ENCODE data around the gene TENM3. TPM values are rescaled to one million over a fixed set of nuclear protein-coding genes. Genes with fewer than 3 reads are reported as not detected.

TENM3 gene
- total and polyA plus RNA-seq, 5 donors from 2014 or later = not detected

- Mint-ChIP-seq H3K9me3 (peaks cover 0 to 6% (median 1%) of the 10 kb centered on the region in 7 donors), H3K4me1 (no peaks in the 10 kb centered on the region), H3K4me3 (no peak overlapping the region), H3K27me3 (peaks cover 5% of the 10 kb centered on the region), H3K27ac (no peak overlapping the region), H3K36me3 (no peaks in the 10 kb centered on the region)
- Histone ChIP-seq H3K9me3 (ENCODE audit: control insufficient read depth in 2 of 2, low read length in 2 of 2) (no peaks in the 10 kb centered on the region), H3K4me1 (ENCODE audit: control insufficient read depth, insufficient read depth, low read length, poor library complexity, severe bottlenecking) (no peaks in the 10 kb centered on the region), H3K27ac (ENCODE audit: insufficient read depth, low read length, poor library complexity, severe bottlenecking) (no peak overlapping the region), H3K4me3 (ENCODE audit: low read depth, low read length) (no peak overlapping the region), H3K36me3 (ENCODE audit: control insufficient read depth, insufficient read depth, low read length) (no peaks in the 10 kb centered on the region), H3K27me3 (ENCODE audit: control insufficient read depth, insufficient read depth, low read length) (no peaks in the 10 kb centered on the region)
- ATAC-seq (ENCODE audit: low read depth in 2 of 2) = no peak
- no peak for DNase-seq
These were observed 105.7 kb downstream of the TENM3 start for GRCh38 chr4:182348779-182349326.

DNA sequence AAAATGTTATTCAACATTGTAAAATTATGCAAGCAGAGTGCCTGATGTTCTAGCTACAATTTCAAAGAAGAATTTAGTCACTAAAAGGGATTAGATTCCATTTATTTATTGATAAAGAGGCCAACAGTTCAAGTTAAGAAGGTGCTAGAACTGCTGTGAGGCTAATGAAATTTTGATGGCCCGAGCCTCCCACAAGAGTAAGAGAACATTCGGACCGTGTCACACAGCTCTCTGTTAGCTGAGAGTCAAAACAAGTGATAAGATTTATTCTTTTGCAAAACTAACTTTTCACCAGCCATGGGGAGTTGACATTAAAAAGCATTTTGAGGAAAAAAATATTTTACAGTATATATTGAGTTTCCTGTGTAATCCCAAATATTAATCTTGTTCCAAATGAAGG is 106.8 kb downstream of the TENM3 start:
- H3K27me3 Mint-ChIP-seq = peaks cover 1% of the 10 kb centered on the region
- Histone ChIP-seq H3K36me3 (ENCODE audit: control insufficient read depth, insufficient read depth, low read length) (no peaks in the 10 kb centered on the region), H3K27ac (ENCODE audit: insufficient read depth, low read length, poor library complexity, severe bottlenecking) (no peak overlapping the region), H3K4me3 (ENCODE audit: low read depth, low read length) (no peak overlapping the region), H3K9me3 (ENCODE audit: control insufficient read depth in 2 of 2, low read length in 2 of 2) (no peaks in the 10 kb centered on the region), H3K27me3 (ENCODE audit: control insufficient read depth, insufficient read depth, low read length) (no peaks in the 10 kb centered on the region), H3K4me1 (ENCODE audit: control insufficient read depth, insufficient read depth, low read length, poor library complexity, severe bottlenecking) (no peaks in the 10 kb centered on the region)
- no peak overlapping the region for H3K4me3 Mint-ChIP-seq
- ATAC-seq (ENCODE audit: low read depth in 2 of 2) (no peak), DNase-seq (no peak)
- H3K9me3 Mint-ChIP-seq = peaks cover 0 to 6% (median 0%) of the 10 kb centered on the region in 7 donors
- no peaks in the 10 kb centered on the region for H3K4me1 Mint-ChIP-seq
- H3K27ac Mint-ChIP-seq = no peak overlapping the region
- no peaks in the 10 kb centered on the region for H3K36me3 Mint-ChIP-seq

- H3K27ac ChIP-seq (ENCODE audit: insufficient read depth, low read length, poor library complexity, severe bottlenecking) = no peak overlapping the region
- H3K27me3 Mint-ChIP-seq = no peaks in the 10 kb centered on the region
- no peaks in the 10 kb centered on the region for H3K4me1 Mint-ChIP-seq
- ATAC-seq (ENCODE audit: low read depth in 2 of 2) (no peak), DNase-seq (no peak)
- no peaks in the 10 kb centered on the region for H3K36me3 Mint-ChIP-seq
- no peak overlapping the region for H3K27ac Mint-ChIP-seq
- H3K36me3 ChIP-seq (ENCODE audit: control insufficient read depth, insufficient read depth, low read length) = no peaks in the 10 kb centered on the region
- H3K9me3 Mint-ChIP-seq = peaks cover 0 to 7% (median 4%) of the 10 kb centered on the region in 7 donors
- H3K4me3 ChIP-seq (ENCODE audit: low read depth, low read length) = no peak overlapping the region
- H3K4me1 ChIP-seq (ENCODE audit: control insufficient read depth, insufficient read depth, low read length, poor library complexity, severe bottlenecking) = no peaks in the 10 kb centered on the region
- H3K4me3 Mint-ChIP-seq = no peak overlapping the region
- H3K9me3 ChIP-seq (ENCODE audit: control insufficient read depth in 2 of 2, low read length in 2 of 2) = no peaks in the 10 kb centered on the region
- no peaks in the 10 kb centered on the region for H3K27me3 ChIP-seq (ENCODE audit: control insufficient read depth, insufficient read depth, low read length)
These were observed 108.3 kb downstream of the TENM3 start for GRCh38 chr4:182351485-182351884.

GRCh38 chr4:182354106-182354505 is 110.9 kb downstream of the TENM3 start:
- Histone ChIP-seq H3K27ac (ENCODE audit: insufficient read depth, low read length, poor library complexity, severe bottlenecking) (no peak overlapping the region), H3K27me3 (ENCODE audit: control insufficient read depth, insufficient read depth, low read length) (no peaks in the 10 kb centered on the region), H3K4me1 (ENCODE audit: control insufficient read depth, insufficient read depth, low read length, poor library complexity, severe bottlenecking) (no peaks in the 10 kb centered on the region), H3K36me3 (ENCODE audit: control insufficient read depth, insufficient read depth, low read length) (no peaks in the 10 kb centered on the region), H3K9me3 (ENCODE audit: control insufficient read depth in 2 of 2, low read length in 2 of 2) (no peaks in the 10 kb centered on the region), H3K4me3 (ENCODE audit: low read depth, low read length) (no peak overlapping the region)
- H3K36me3 Mint-ChIP-seq = no peaks in the 10 kb centered on the region
- H3K9me3 Mint-ChIP-seq = peaks cover 0 to 5% (median 4%) of the 10 kb centered on the region in 7 donors
- no peak overlapping the region for H3K27ac Mint-ChIP-seq
- H3K4me3 Mint-ChIP-seq = no peak overlapping the region
- H3K4me1 Mint-ChIP-seq = no peaks in the 10 kb centered on the region
- ATAC-seq (ENCODE audit: low read depth in 2 of 2) (no peak), DNase-seq (no peak)
- no peaks in the 10 kb centered on the region for H3K27me3 Mint-ChIP-seq

DNA sequence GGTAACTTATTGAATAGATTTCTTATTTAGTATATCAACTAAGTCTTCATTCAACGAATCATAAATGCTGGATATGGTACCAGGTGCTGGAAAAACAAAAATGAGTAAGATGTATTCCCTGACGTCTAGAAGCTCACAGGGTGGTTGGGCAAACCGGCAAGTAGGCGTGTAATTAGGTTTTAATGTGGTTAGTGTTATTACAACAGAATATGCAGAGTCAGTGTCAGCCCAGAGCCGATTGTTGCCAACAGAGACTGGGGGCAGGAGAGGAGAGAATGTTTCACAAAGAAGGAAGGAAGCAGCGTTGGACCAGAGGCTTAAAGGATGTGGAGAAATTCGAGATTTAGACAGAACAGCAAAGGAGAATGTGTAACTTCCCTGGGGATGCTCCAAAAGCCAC is 111.7 kb downstream of the TENM3 start:
- Histone ChIP-seq H3K9me3 (ENCODE audit: control insufficient read depth in 2 of 2, low read length in 2 of 2) (no peaks in the 10 kb centered on the region), H3K4me3 (ENCODE audit: low read depth, low read length) (no peak overlapping the region), H3K27me3 (ENCODE audit: control insufficient read depth, insufficient read depth, low read length) (no peaks in the 10 kb centered on the region), H3K4me1 (ENCODE audit: control insufficient read depth, insufficient read depth, low read length, poor library complexity, severe bottlenecking) (no peaks in the 10 kb centered on the region), H3K36me3 (ENCODE audit: control insufficient read depth, insufficient read depth, low read length) (no peaks in the 10 kb centered on the region), H3K27ac (ENCODE audit: insufficient read depth, low read length, poor library complexity, severe bottlenecking) (no peak overlapping the region)
- peaks cover 0 to 5% (median 4%) of the 10 kb centered on the region in 7 donors for H3K9me3 Mint-ChIP-seq
- H3K36me3 Mint-ChIP-seq = no peaks in the 10 kb centered on the region
- no peak overlapping the region for H3K4me3 Mint-ChIP-seq
- H3K27me3 Mint-ChIP-seq = no peaks in the 10 kb centered on the region
- ATAC-seq (ENCODE audit: low read depth in 2 of 2) = no peak
- no peak overlapping the region for H3K27ac Mint-ChIP-seq
- no peaks in the 10 kb centered on the region for H3K4me1 Mint-ChIP-seq
- DNase-seq = no peak

GRCh38 chr4:182367153-182367552 is 124.0 kb downstream of the TENM3 start:
- no peaks in the 10 kb centered on the region for H3K36me3 Mint-ChIP-seq
- H3K4me3 Mint-ChIP-seq = no peak overlapping the region
- Histone ChIP-seq H3K4me1 (ENCODE audit: control insufficient read depth, insufficient read depth, low read length, poor library complexity, severe bottlenecking) (no peaks in the 10 kb centered on the region), H3K27me3 (ENCODE audit: control insufficient read depth, insufficient read depth, low read length) (no peaks in the 10 kb centered on the region), H3K27ac (ENCODE audit: insufficient read depth, low read length, poor library complexity, severe bottlenecking) (no peak overlapping the region), H3K9me3 (ENCODE audit: control insufficient read depth in 2 of 2, low read length in 2 of 2) (no peaks in the 10 kb centered on the region), H3K4me3 (ENCODE audit: low read depth, low read length) (no peak overlapping the region), H3K36me3 (ENCODE audit: control insufficient read depth, insufficient read depth, low read length) (no peaks in the 10 kb centered on the region)
- no peak overlapping the region for H3K27ac Mint-ChIP-seq
- ATAC-seq (ENCODE audit: low read depth in 2 of 2) (no peak), DNase-seq (no peak)
- peaks cover 0 to 4% (median 0%) of the 10 kb centered on the region in 7 donors for H3K9me3 Mint-ChIP-seq
- H3K27me3 Mint-ChIP-seq = no peaks in the 10 kb centered on the region
- H3K4me1 Mint-ChIP-seq = no peaks in the 10 kb centered on the region

- H3K27me3 ChIP-seq (ENCODE audit: control insufficient read depth, insufficient read depth, low read length) = no peaks in the 10 kb centered on the region
- no peak for DNase-seq
- Mint-ChIP-seq H3K4me3 (no peak overlapping the region), H3K4me1 (no peaks in the 10 kb centered on the region), H3K27ac (no peak overlapping the region), H3K36me3 (no peaks in the 10 kb centered on the region), H3K27me3 (no peaks in the 10 kb centered on the region), H3K9me3 (peaks cover 0 to 4% (median 0%) of the 10 kb centered on the region in 7 donors)
- H3K27ac ChIP-seq (ENCODE audit: insufficient read depth, low read length, poor library complexity, severe bottlenecking) = no peak overlapping the region
- no peak for ATAC-seq (ENCODE audit: low read depth in 2 of 2)
- H3K9me3 ChIP-seq (ENCODE audit: control insufficient read depth in 2 of 2, low read length in 2 of 2) = no peaks in the 10 kb centered on the region
- no peak overlapping the region for H3K4me3 ChIP-seq (ENCODE audit: low read depth, low read length)
- H3K4me1 ChIP-seq (ENCODE audit: control insufficient read depth, insufficient read depth, low read length, poor library complexity, severe bottlenecking) = no peaks in the 10 kb centered on the region
- H3K36me3 ChIP-seq (ENCODE audit: control insufficient read depth, insufficient read depth, low read length) = no peaks in the 10 kb centered on the region
These were observed 126.0 kb downstream of the TENM3 start for GRCh38 chr4:182369211-182369610.

GRCh38 chr4:182370491-182370890 is 127.3 kb downstream of the TENM3 start:
- Mint-ChIP-seq H3K9me3 (peaks cover 0 to 12% (median 1%) of the 10 kb centered on the region in 7 donors), H3K27ac (no peak overlapping the region), H3K4me1 (no peaks in the 10 kb centered on the region), H3K36me3 (no peaks in the 10 kb centered on the region), H3K4me3 (no peak overlapping the region), H3K27me3 (no peaks in the 10 kb centered on the region)
- Histone ChIP-seq H3K4me1 (ENCODE audit: control insufficient read depth, insufficient read depth, low read length, poor library complexity, severe bottlenecking) (no peaks in the 10 kb centered on the region), H3K27ac (ENCODE audit: insufficient read depth, low read length, poor library complexity, severe bottlenecking) (no peak overlapping the region), H3K4me3 (ENCODE audit: low read depth, low read length) (no peak overlapping the region), H3K27me3 (ENCODE audit: control insufficient read depth, insufficient read depth, low read length) (no peaks in the 10 kb centered on the region), H3K9me3 (ENCODE audit: control insufficient read depth in 2 of 2, low read length in 2 of 2) (no peaks in the 10 kb centered on the region), H3K36me3 (ENCODE audit: control insufficient read depth, insufficient read depth, low read length) (no peaks in the 10 kb centered on the region)
- DNase-seq = no peak
- no peak for ATAC-seq (ENCODE audit: low read depth in 2 of 2)
